OCI-LY3 (cell line): ENCODE measurements around the gene ST3GAL4.
"Not testable (repeated sequence)": the region's sequence is repeated elsewhere in the genome, so short reads cannot be mapped to it uniquely, and the experiment has no call there.

ENCODE experiments used
- H2AFZ ChIP-seq: fragments of 200-600, 300-600 bp; shearing (Covaris generic); 2 replicates; pipeline ENCODE4 v1.6.0; 2014; ENCODE audit warnings: antibody characterized with exemption, low read depth, low read length
- H3K27ac ChIP-seq: fragments of 200-600, 300-600 bp; sonication (generic); 2 replicates; pipeline ENCODE4 v1.5.1; 2014; ENCODE audit warnings: mild to moderate bottlenecking, low read length, moderate library complexity, mixed read lengths
- H3K27me3 ChIP-seq: fragments of 200-600, 300-600 bp; sonication (generic); 2 replicates; pipeline ENCODE4 v1.6.1; 2014; ENCODE audit warnings: low read depth, low read length, mixed read lengths
- H3K36me3 ChIP-seq: fragments of 200-600, 300-600 bp; sonication (generic); replicated peaks from 2 replicates; pipeline ENCODE3; 2014; ENCODE audit warnings: low read depth, low read length, mixed read lengths
- H3K4me1 ChIP-seq: fragments of 300-600, 200-600 bp; sonication (generic); 2 replicates; pipeline ENCODE4 v1.6.1; 2014; ENCODE audit warnings: low read length, mixed read lengths
- H3K4me2 ChIP-seq: fragments of 200-600, 300-600 bp; sonication (generic); 2 replicates; pipeline ENCODE4 v1.6.1; 2014; ENCODE audit warnings: low read length, mixed read lengths
- H3K4me3 ChIP-seq: fragments of 300-600, 200-600 bp; sonication (generic); 2 replicates; pipeline ENCODE4 v1.5.1; 2014; ENCODE audit warnings: antibody characterized with exemption, mild to moderate bottlenecking, low read length, moderate library complexity
- H3K79me2 ChIP-seq: fragments of 300-600, 200-600 bp; shearing (Covaris generic); 2 replicates; pipeline ENCODE4 v1.6.1; 2014; ENCODE audit warnings: mild to moderate bottlenecking, low read length, mixed read lengths
- H3K9ac ChIP-seq: fragments of 300-600, 200-600 bp; shearing (Covaris generic); 2 replicates; pipeline ENCODE4 v1.6.0; 2014; ENCODE audit warnings: mild to moderate bottlenecking, low read length, moderate library complexity
- H3K9me3 ChIP-seq: fragments of 200-600, 300-600 bp; shearing (Covaris generic); 2 replicates; pipeline ENCODE4 v1.6.1; 2014; ENCODE audit warnings: low read length, mixed read lengths; ENCODE audit not compliant: insufficient read depth
- H4K20me1 ChIP-seq: fragments of 200-600, 300-600 bp; sonication (generic); 2 replicates; pipeline ENCODE4 v1.6.1; 2016; ENCODE audit warnings: low read length, mixed read lengths; ENCODE audit not compliant: insufficient read depth
- CTCF ChIP-seq: fragments of 200-600, 300-600 bp; sonication (generic); IDR thresholded peaks from 2 replicates; pipeline ENCODE4 v1.5.1; 2014; ENCODE audit warnings: antibody characterized with exemption, low read length, low read depth
- EZH2phosphoT487 ChIP-seq: fragments of 200-600 bp; shearing (Covaris generic); IDR thresholded peaks from 2 replicates; pipeline ENCODE4 v1.6.1; 2018; ENCODE audit warnings: antibody characterized with exemption, mixed run types, low read depth

The ST3GAL4 gene

GRCh38 chr11:126360049-126360446 is 4.6 kb downstream of the ST3GAL4 start:
- H3K79me2 ChIP-seq = peaks cover 19% of the 10 kb centered on the region
- no peak overlapping the region for H3K4me2 ChIP-seq
- no peak overlapping the region for H2AFZ ChIP-seq
- no peak overlapping the region for H3K9ac ChIP-seq
- TF ChIP-seq CTCF (no peak), EZH2phosphoT487 (no peak)
- no peak overlapping the region for H3K27ac ChIP-seq
- no peak overlapping the region for H3K4me3 ChIP-seq
- peaks cover 9% of the 10 kb centered on the region for H3K4me1 ChIP-seq
- H3K36me3 ChIP-seq = no peaks in the 10 kb centered on the region
- no peaks in the 10 kb centered on the region for H4K20me1 ChIP-seq
- H3K27me3 ChIP-seq = no peaks in the 10 kb centered on the region
- no peaks in the 10 kb centered on the region for H3K9me3 ChIP-seq

- Histone ChIP-seq H3K27me3 (no peaks in the 10 kb centered on the region), H3K9me3 (no peaks in the 10 kb centered on the region), H3K36me3 (no peaks in the 10 kb centered on the region), H4K20me1 (no peaks in the 10 kb centered on the region), H3K79me2 (peaks cover 10% of the 10 kb centered on the region), H3K4me1 (peaks cover 6% of the 10 kb centered on the region), H3K9ac (no peak overlapping the region), H3K4me3 (no peak overlapping the region), H3K27ac (no peak overlapping the region), H2AFZ (no peak overlapping the region), H3K4me2 (no peak overlapping the region)
- TF ChIP-seq EZH2phosphoT487 = no peak
- no peak for TF ChIP-seq CTCF
Measured at GRCh38 chr11:126361400-126361799, 5.9 kb downstream of the ST3GAL4 start.

- Histone ChIP-seq H3K9ac (no peak overlapping the region), H3K27ac (no peak overlapping the region), H3K36me3 (no peaks in the 10 kb centered on the region), H3K4me1 (no peaks in the 10 kb centered on the region), H3K27me3 (no peaks in the 10 kb centered on the region), H3K4me3 (no peak overlapping the region), H3K9me3 (no peaks in the 10 kb centered on the region), H2AFZ (no peak overlapping the region), H4K20me1 (no peaks in the 10 kb centered on the region), H3K4me2 (no peak overlapping the region), H3K79me2 (no peaks in the 10 kb centered on the region)
- TF ChIP-seq CTCF = no peak
- TF ChIP-seq EZH2phosphoT487 = no peak
Measured at GRCh38 chr11:126362879-126363655, 7.6 kb downstream of the ST3GAL4 start.

- TF ChIP-seq EZH2phosphoT487 (no peak), CTCF (no peak)
- no peaks in the 10 kb centered on the region for H4K20me1 ChIP-seq
- no peak overlapping the region for H2AFZ ChIP-seq
- H3K27me3 ChIP-seq = no peaks in the 10 kb centered on the region
- no peaks in the 10 kb centered on the region for H3K9me3 ChIP-seq
- no peaks in the 10 kb centered on the region for H3K79me2 ChIP-seq
- H3K4me3 ChIP-seq = no peak overlapping the region
- no peak overlapping the region for H3K27ac ChIP-seq
- no peaks in the 10 kb centered on the region for H3K36me3 ChIP-seq
- no peak overlapping the region for H3K4me2 ChIP-seq
- H3K4me1 ChIP-seq = peaks cover 6% of the 10 kb centered on the region; the same call in 1 of the 2 replicates
- no peak overlapping the region for H3K9ac ChIP-seq
Measured at GRCh38 chr11:126363706-126364248, 8.3 kb downstream of the ST3GAL4 start.

GRCh38 chr11:126364735-126365134 is 9.2 kb downstream of the ST3GAL4 start:
- not testable (repeated sequence) for H3K4me2 ChIP-seq, H3K36me3 ChIP-seq, H3K4me1 ChIP-seq, H3K79me2 ChIP-seq, H2AFZ ChIP-seq, H4K20me1 ChIP-seq, H3K27ac ChIP-seq, H3K4me3 ChIP-seq, H3K9ac ChIP-seq, H3K9me3 ChIP-seq, H3K27me3 ChIP-seq

GRCh38 chr11:126365508-126365907 is 10.0 kb downstream of the ST3GAL4 start:
- H3K4me2 ChIP-seq, H3K36me3 ChIP-seq, H3K4me3 ChIP-seq, H3K27me3 ChIP-seq, H3K9me3 ChIP-seq, H3K9ac ChIP-seq, H3K4me1 ChIP-seq, H4K20me1 ChIP-seq, H3K79me2 ChIP-seq, H3K27ac ChIP-seq, H2AFZ ChIP-seq: not testable (repeated sequence)
